ENCODE results near the gene KLC1. TPM values are rescaled to one million over a fixed set of nuclear protein-coding genes. Genes with fewer than 3 reads are reported as not detected.

Gene KLC1
- total and polyA plus RNA-seq, 7 donors = 25.0 to 399 (median 216) TPM

- Histone ChIP-seq H3K27ac (peak overlapping the region; percentile 50 to 59 (median 54)), H3K4me3 (no peak overlapping the region), H3K4me1 (peaks cover 0 to 17% (median 13%) of the 10 kb centered on the region in 4 donors), H3K36me3 (peaks cover 0 to 63% (median 19%) of the 10 kb centered on the region in 4 donors), H3K27me3 (no peaks in the 10 kb centered on the region), H3K9me3 (no peaks in the 10 kb centered on the region)
- no peak for DNase-seq
- intact Hi-C loops (cut with DNase I) = no loop called here
- TF ChIP-seq CTCF (IDR thresholded peaks at IDR 0.05) = no peak
- TF ChIP-seq POLR2AphosphoS5 (IDR thresholded peaks at IDR 0.05) = no peak
- no peak for TF ChIP-seq POLR2A (IDR thresholded peaks at IDR 0.05)
- no peak for TF ChIP-seq EP300 (IDR thresholded peaks at IDR 0.05)
- WGBS, 2 donors = 86 to 87% methylated on average over 28 of the region's 28 CpGs
Observed at GRCh38 chr14:103705504-103706284, 76.7 kb downstream of the KLC1 start.

GRCh38 chr14:103706551-103707328 is 77.7 kb downstream of the KLC1 start:
- WGBS, 2 donors = 95% methylated on average over 41 of the region's 41 CpGs

GRCh38 chr14:103707329-103708263 is 78.6 kb downstream of the KLC1 start:
- intact Hi-C loops (cut with DNase I) = no loop called here
- Histone ChIP-seq H3K9me3 (no peaks in the 10 kb centered on the region), H3K4me3 (no peak overlapping the region), H3K36me3 (peaks cover 0 to 44% (median 11%) of the 10 kb centered on the region in 4 donors), H3K4me1 (peaks cover 0 to 32% (median 26%) of the 10 kb centered on the region in 4 donors), H3K27ac (peak overlapping the region in 1 of 4 donors; percentile 5), H3K27me3 (no peaks in the 10 kb centered on the region)
- TF ChIP-seq POLR2AphosphoS5 (IDR thresholded peaks at IDR 0.05) (peak in 1 of 4 donors; percentile 20), CTCF (IDR thresholded peaks at IDR 0.05) (no peak), POLR2A (IDR thresholded peaks at IDR 0.05) (no peak), EP300 (IDR thresholded peaks at IDR 0.05) (no peak)
- WGBS, 2 donors = 92% methylated on average over 29 of the region's 29 CpGs
- DNase-seq = no peak

More at GRCh38 chr14:103706551-103707328, 77.7 kb downstream of the KLC1 start:
- H3K9me3 ChIP-seq = no peaks in the 10 kb centered on the region
- intact Hi-C loops (cut with DNase I) = no loop called here
- peaks cover 0 to 53% (median 16%) of the 10 kb centered on the region in 4 donors for H3K36me3 ChIP-seq
- no peak overlapping the region for H3K4me3 ChIP-seq
- H3K27me3 ChIP-seq = no peaks in the 10 kb centered on the region
- TF ChIP-seq CTCF (IDR thresholded peaks at IDR 0.05) = no peak
- DNase-seq = no peak
- H3K4me1 ChIP-seq = peaks cover 0 to 23% (median 17%) of the 10 kb centered on the region in 4 donors
- peak overlapping the region in 2 of 4 donors; percentile 54 to 59 for H3K27ac ChIP-seq

- DNase-seq = peak; percentile 85
- Histone ChIP-seq H3K27me3 (no peaks in the 10 kb centered on the region), H3K36me3 (peaks cover 0 to 33% (median 7%) of the 10 kb centered on the region in 4 donors), H3K27ac (peak overlapping the region in 2 of 4 donors; percentile 10 to 31), H3K4me1 (peaks cover 0 to 39% (median 34%) of the 10 kb centered on the region in 4 donors), H3K4me3 (no peak overlapping the region), H3K9me3 (no peaks in the 10 kb centered on the region)
- intact Hi-C loops (cut with DNase I) = no loop called here
- TF ChIP-seq POLR2AphosphoS5 (IDR thresholded peaks at IDR 0.05) (peak in 2 of 4 donors; percentile 5 to 29), POLR2A (IDR thresholded peaks at IDR 0.05) (no peak)
- WGBS, 2 donors = 94 to 95% methylated on average over 18 of the region's 18 CpGs
Observed at GRCh38 chr14:103708750-103709187, 79.8 kb downstream of the KLC1 start.

Measured in sigmoid colon (tissue), 7 donors.